Liver (tissue), 9 donors: ENCODE results near the gene THAP3. TPM values are rescaled to one million over a fixed set of nuclear protein-coding genes. Genes with fewer than 3 reads are reported as not detected.
"Not testable (repeated sequence)": the region's sequence is repeated elsewhere in the genome, so short reads cannot be mapped to it uniquely, and the experiment has no call there.

Experiments used
- DNase-seq: peaks from one replicate; pipeline ENCODE4 v3.0.0-alpha.2; 2017; ENCODE audit warnings: low spot score
- H3K27ac ChIP-seq, 2 donors: one replicate each; pipeline ENCODE4 v1.7.0; 2013; ENCODE audit warnings: inconsistent platforms in 2 of 2, low read length in 2 of 2, control low read depth in 1 of 2, low read depth in 1 of 2, mild to moderate bottlenecking in 1 of 2
- H3K27me3 ChIP-seq, 4 donors: one replicate each; pipeline versions ENCODE4 v1.6.1 to v1.7.0; 2013; ENCODE audit warnings: low read length in 3 of 4, inconsistent platforms in 1 of 4, mild to moderate bottlenecking in 1 of 4, moderate library complexity in 1 of 4; ENCODE audit not compliant: control insufficient read depth in 4 of 4, insufficient read depth in 4 of 4
- H3K36me3 ChIP-seq, 4 donors: one replicate each; pipeline versions ENCODE4 v1.6.1 to v1.7.0; 2013; ENCODE audit warnings: low read length in 3 of 4, mild to moderate bottlenecking in 3 of 4, low read depth in 1 of 4, moderate library complexity in 1 of 4; ENCODE audit not compliant: control insufficient read depth in 4 of 4, insufficient read depth in 3 of 4
- H3K4me1 ChIP-seq, 4 donors: one replicate each; pipeline versions ENCODE4 v1.6.1 to v1.7.0; 2013; ENCODE audit warnings: low read length in 3 of 4, mild to moderate bottlenecking in 3 of 4, moderate library complexity in 1 of 4; ENCODE audit not compliant: control insufficient read depth in 4 of 4, insufficient read depth in 4 of 4
- H3K4me3 ChIP-seq, 3 donors: one replicate each; pipeline versions ENCODE4 v1.6.1 to v1.7.0; 2013; ENCODE audit warnings: low read length in 3 of 3, control low read depth in 1 of 3, low read depth in 1 of 3, mild to moderate bottlenecking in 1 of 3
- H3K9ac ChIP-seq, 2 donors: one replicate each; pipeline ENCODE4 v1.7.0; 2013; ENCODE audit warnings: low read length in 2 of 2, mild to moderate bottlenecking in 2 of 2, moderate library complexity in 2 of 2, control low read depth in 1 of 2, low read depth in 1 of 2
- H3K9me3 ChIP-seq, 4 donors: one replicate each; pipeline versions ENCODE4 v1.6.1 to v1.7.0; 2013; ENCODE audit warnings: low read length in 3 of 4; ENCODE audit not compliant: control insufficient read depth in 4 of 4
- EGR1 ChIP-seq, 2 donors: IDR thresholded peaks; 2 replicates each; pipeline ENCODE4 v1.6.1; 2016 to 2018; ENCODE audit warnings: antibody characterized with exemption in 2 of 2, low read depth in 2 of 2
- FOXA1 ChIP-seq: IDR thresholded peaks from 2 replicates; pipeline ENCODE4 v1.6.1; 2016; ENCODE audit warnings: antibody characterized with exemption
- FOXA2 ChIP-seq: IDR thresholded peaks from 2 replicates; pipeline ENCODE4 v1.6.1; 2016; ENCODE audit warnings: antibody characterized with exemption
- GABPA ChIP-seq, 2 donors: IDR thresholded peaks in 1 of 2; conservative IDR thresholded peaks in 1 of 2; 2 replicates each; pipeline ENCODE4 v1.6.1; 2016; ENCODE audit warnings: antibody characterized with exemption in 2 of 2, mild to moderate bottlenecking in 1 of 2, moderate library complexity in 1 of 2
- HNF4A ChIP-seq, 2 donors: conservative IDR thresholded peaks; 2 replicates each; pipeline ENCODE4 v1.6.1; 2016; ENCODE audit warnings: antibody characterized with exemption in 2 of 2, mild to moderate bottlenecking in 2 of 2
- HNF4G ChIP-seq: IDR thresholded peaks from 2 replicates; pipeline ENCODE4 v1.6.1; 2016; ENCODE audit warnings: antibody characterized with exemption
- JUND ChIP-seq, 2 donors: IDR thresholded peaks; 2 replicates each; pipeline ENCODE4 v1.6.1; 2016; ENCODE audit warnings: antibody characterized with exemption in 2 of 2
- NR2F2 ChIP-seq: IDR thresholded peaks from 2 replicates; pipeline ENCODE4 v1.6.1; 2016; ENCODE audit warnings: antibody characterized with exemption
- RAD21 ChIP-seq, 2 donors: IDR thresholded peaks; 2 replicates each; pipeline ENCODE4 v1.6.1; 2016; ENCODE audit warnings: antibody characterized with exemption in 2 of 2, mild to moderate bottlenecking in 2 of 2
- REST ChIP-seq: IDR thresholded peaks from 2 replicates; pipeline ENCODE4 v1.6.1; 2016; ENCODE audit warnings: antibody characterized with exemption, mild to moderate bottlenecking
- RXRA ChIP-seq, 2 donors: IDR thresholded peaks; 2 replicates each; pipeline ENCODE4 v1.6.1; 2017 to 2018; ENCODE audit warnings: antibody characterized with exemption in 2 of 2, mild to moderate bottlenecking in 1 of 2
- SP1 ChIP-seq: IDR thresholded peaks from 2 replicates; pipeline ENCODE4 v1.6.1; 2018; ENCODE audit warnings: antibody characterized with exemption, mild to moderate bottlenecking
- TAF1 ChIP-seq: conservative IDR thresholded peaks from 2 replicates; pipeline ENCODE4 v1.6.1; 2016; ENCODE audit warnings: antibody characterized with exemption, mild to moderate bottlenecking
- YY1 ChIP-seq: IDR thresholded peaks from 2 replicates; pipeline ENCODE4 v1.6.1; 2016; ENCODE audit warnings: antibody characterized with exemption, mild to moderate bottlenecking
- ZBTB33 ChIP-seq: IDR thresholded peaks from 2 replicates; pipeline ENCODE4 v1.6.1; 2016; ENCODE audit warnings: antibody characterized with exemption
- whole genome bisulfite sequencing: extraction: QIAGEN DNeasy Blood & Tissue Kit; methylation state at CpG from one replicate; pipeline ENCODE4 v1.1.7; 2013; 5-methylcytosine and 5-hydroxymethylcytosine counted together
- polyA plus RNA-seq, 2 donors: library from polyadenylated mRNA; stranded (reverse) in 1 of 2; unstranded in 1 of 2; fragments of 200-250 nt in 1 of 2; fragments of >200 nt in 1 of 2; fragmentation: Nextera tagmentation in 1 of 2; extraction: Ambion mirVana in 1 of 2; gene quantifications; one replicate each; pipeline versions ENCODE4 v1.2.1 to v1.2.3, GENCODE V29; 2013 to 2015
- total RNA-seq, 2 donors: library from RNA; depleted of rRNA; stranded (reverse); fragments of >200 nt; gene quantifications; one replicate each; pipeline ENCODE4 v1.2.3, GENCODE V29; 2014
- TF ChIP-seq, protein P1 (sequence below): fragments of 150-350 bp; IDR thresholded peaks from 2 replicates; pipeline ENCODE4 v1.5.1; 2017; ENCODE audit warnings: improper control_type of control experiment, low read depth, low read length; ENCODE audit not compliant: missing input control
- TF ChIP-seq, protein P2 (sequence below): IDR thresholded peaks from 2 replicates; pipeline ENCODE4 v1.6.1; 2016; ENCODE audit warnings: antibody characterized with exemption
- TF ChIP-seq, protein P3 (sequence below): IDR thresholded peaks from 2 replicates; pipeline ENCODE4 v1.6.1; 2016; ENCODE audit warnings: antibody characterized with exemption
- donor health status: healthy.
- donor health status: healthy.
- donor health status: healthy.
- donor health status: healthy.
- donor health status: healthy.

Gene THAP3
- total and polyA plus RNA-seq, 4 donors = 7.2 to 10.2 (median 8.6) TPM

DNA sequence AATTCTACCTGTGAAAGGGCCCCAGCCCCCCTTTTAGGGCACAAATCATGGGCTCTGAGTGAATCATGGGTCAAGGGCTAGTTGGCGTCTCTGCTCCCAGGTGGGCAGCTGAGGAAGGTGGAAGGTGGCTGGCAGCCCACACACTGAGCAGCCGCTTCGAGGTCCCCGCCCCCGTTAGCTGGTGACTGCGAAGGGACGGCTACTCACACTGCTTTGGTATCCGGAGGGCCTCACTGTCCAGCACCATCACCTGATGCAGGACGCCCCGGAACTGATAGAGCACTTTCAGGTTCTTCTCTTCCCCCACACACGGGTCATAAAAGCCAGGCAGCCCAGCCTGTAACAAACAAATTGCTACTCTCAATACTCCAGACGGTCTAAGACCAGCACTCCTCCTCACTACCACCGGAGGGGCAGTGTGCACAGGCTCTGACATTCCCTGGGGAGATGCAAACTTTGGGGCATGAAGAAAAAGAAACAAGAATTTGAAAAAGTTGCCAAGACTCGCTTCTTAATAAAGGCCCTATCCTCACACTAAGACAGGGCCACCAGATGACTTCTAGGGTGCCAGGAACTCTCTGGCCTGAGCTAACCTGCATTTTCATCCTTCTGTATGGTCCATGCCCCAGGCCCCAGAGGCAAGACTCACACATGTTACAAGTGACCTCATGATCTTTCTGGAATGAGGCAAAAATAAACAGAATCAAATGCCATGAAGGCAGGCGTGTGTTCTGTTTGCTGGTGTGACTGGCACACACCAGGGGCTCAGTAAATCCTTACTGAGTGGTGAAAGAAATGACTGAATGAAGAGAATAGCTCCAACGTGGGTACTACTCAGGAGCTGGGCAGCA, 11.5 kb downstream of the THAP3 start:
- Histone ChIP-seq H3K27me3 (no peaks in the 10 kb centered on the region), H3K27ac (no peak overlapping the region), H3K9ac (no peak overlapping the region), H3K36me3 (peaks cover 25 to 69% (median 40%) of the 10 kb centered on the region in 4 donors), H3K4me3 (no peak overlapping the region), H3K4me1 (no peaks in the 10 kb centered on the region), H3K9me3 (no peaks in the 10 kb centered on the region)
- no peak for TF ChIP-seq SP1
- no peak for TF ChIP-seq JUND (IDR thresholded peaks at IDR 0.05)
- TF ChIP-seq, protein P1, sequence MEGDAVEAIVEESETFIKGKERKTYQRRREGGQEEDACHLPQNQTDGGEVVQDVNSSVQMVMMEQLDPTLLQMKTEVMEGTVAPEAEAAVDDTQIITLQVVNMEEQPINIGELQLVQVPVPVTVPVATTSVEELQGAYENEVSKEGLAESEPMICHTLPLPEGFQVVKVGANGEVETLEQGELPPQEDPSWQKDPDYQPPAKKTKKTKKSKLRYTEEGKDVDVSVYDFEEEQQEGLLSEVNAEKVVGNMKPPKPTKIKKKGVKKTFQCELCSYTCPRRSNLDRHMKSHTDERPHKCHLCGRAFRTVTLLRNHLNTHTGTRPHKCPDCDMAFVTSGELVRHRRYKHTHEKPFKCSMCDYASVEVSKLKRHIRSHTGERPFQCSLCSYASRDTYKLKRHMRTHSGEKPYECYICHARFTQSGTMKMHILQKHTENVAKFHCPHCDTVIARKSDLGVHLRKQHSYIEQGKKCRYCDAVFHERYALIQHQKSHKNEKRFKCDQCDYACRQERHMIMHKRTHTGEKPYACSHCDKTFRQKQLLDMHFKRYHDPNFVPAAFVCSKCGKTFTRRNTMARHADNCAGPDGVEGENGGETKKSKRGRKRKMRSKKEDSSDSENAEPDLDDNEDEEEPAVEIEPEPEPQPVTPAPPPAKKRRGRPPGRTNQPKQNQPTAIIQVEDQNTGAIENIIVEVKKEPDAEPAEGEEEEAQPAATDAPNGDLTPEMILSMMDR = no peak
- no peak for TF ChIP-seq HNF4A (conservative IDR thresholded peaks at IDR 0.05)
- TF ChIP-seq ZBTB33 = no peak
- no peak for TF ChIP-seq TAF1
- TF ChIP-seq GABPA (IDR thresholded peaks at IDR 0.05 in 1 of 2, conservative IDR thresholded peaks at IDR 0.05 in 1 of 2) = no peak
- TF ChIP-seq, protein P2, sequence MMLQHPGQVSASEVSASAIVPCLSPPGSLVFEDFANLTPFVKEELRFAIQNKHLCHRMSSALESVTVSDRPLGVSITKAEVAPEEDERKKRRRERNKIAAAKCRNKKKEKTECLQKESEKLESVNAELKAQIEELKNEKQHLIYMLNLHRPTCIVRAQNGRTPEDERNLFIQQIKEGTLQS = no peak
- TF ChIP-seq YY1 = no peak
- no peak for TF ChIP-seq RAD21 (IDR thresholded peaks at IDR 0.05)
- TF ChIP-seq EGR1 (IDR thresholded peaks at IDR 0.05; ENCODE audit: low read depth in 2 of 2) = no peak
- TF ChIP-seq, protein P3, sequence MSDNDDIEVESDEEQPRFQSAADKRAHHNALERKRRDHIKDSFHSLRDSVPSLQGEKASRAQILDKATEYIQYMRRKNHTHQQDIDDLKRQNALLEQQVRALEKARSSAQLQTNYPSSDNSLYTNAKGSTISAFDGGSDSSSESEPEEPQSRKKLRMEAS = no peak
- no peak for TF ChIP-seq NR2F2
- no peak for TF ChIP-seq FOXA2
- no peak for TF ChIP-seq HNF4G
- TF ChIP-seq FOXA1 = no peak
- TF ChIP-seq RXRA (IDR thresholded peaks at IDR 0.05) = no peak
- TF ChIP-seq REST = no peak
- no peak for DNase-seq
- 86% methylated on average over 16 of the region's 16 CpGs for WGBS

GRCh38 chr1:6636778-6637177, 12.1 kb downstream of the THAP3 start:
- 95% methylated on average over 6 of the region's 6 CpGs for WGBS

More at GRCh38 chr1:6636778-6637177, 12.1 kb downstream of the THAP3 start:
- H3K4me1 ChIP-seq, H3K4me3 ChIP-seq, H3K9me3 ChIP-seq, H3K27me3 ChIP-seq, H3K9ac ChIP-seq, H3K27ac ChIP-seq, DNase-seq: not testable (repeated sequence)
- H3K36me3 ChIP-seq = peaks cover 25 to 69% (median 42%) of the 10 kb centered on the region in 4 donors
